NCI-H82 treated with DMSO at 0.1 percent for 48 hours (cell line): ENCODE results near the gene SSR3.
"Not testable (repeated sequence)": the region's sequence is repeated elsewhere in the genome, so short reads cannot be mapped to it uniquely, and the experiment has no call there.

Experiments used
- DNase-seq: peaks from one replicate; lab custom pipeline; 2025; ENCODE audit not compliant: unreplicated experiment; lab: John Stamatoyannopoulos, UW

SSR3 gene

DNA sequence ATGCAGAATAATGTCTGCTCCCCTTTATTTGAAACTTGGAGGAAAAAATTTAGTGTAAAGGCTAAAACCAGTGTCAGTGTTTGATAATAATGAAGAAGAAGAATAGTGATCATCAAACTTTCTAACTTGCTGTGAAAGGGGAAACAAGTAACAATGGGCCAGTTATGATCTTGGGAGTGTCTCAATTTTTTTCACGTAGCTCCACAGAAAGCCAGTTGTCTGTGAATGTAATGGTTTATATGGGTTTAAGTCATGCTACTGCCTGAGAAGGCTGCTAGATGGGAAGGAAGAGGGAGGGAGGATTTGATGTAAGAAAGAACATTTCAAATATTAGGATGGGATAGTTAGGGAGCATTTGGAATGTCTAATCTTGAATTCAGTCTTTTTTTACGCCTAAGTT, 21.1 kb upstream of the SSR3 start:
- no peak for DNase-seq

DNA sequence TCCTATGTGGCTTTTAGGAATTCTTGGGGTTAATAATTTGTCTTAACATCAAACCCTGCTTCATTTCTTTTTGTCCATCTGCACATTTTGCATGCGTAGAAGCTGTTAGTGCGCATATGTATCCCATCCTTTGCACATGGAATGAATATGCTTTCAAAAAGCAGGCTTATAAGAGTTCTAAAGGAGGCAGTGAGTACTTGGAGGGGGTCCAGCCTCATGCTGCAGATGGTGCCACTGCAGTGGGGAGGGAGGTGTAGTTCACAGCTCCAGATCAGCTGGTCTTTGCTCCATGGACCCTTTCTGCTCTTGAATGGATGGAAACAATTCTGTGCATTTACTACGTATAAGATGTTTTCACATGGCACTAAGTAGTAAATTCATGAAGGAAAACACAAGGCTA, 20.7 kb upstream of the SSR3 start:
- DNase-seq, result no peak

- not testable (repeated sequence) for DNase-seq
Measured at GRCh38 chr3:156569881-156570280, 15.0 kb upstream of the SSR3 start.

DNA sequence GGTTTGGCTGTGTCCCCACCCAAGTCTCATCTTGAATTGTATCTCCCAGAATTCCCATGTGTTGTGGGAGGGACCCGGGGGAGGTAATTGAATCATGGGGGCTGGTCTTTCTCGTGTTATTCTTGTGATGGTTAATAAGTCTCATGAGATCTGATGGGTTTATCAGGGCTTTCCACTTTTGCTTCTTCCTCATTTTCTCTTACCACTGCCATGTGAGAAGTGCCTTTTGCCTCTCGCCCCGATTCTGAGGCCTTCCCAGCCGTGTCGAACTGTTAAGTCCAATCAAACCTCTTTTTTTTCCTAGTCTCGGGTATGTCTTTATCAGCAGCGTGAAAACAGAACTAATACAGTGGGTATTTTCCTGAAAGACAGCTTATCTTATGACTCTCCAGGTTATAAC, 14.1 kb upstream of the SSR3 start:
- not testable (repeated sequence) for DNase-seq

- DNase-seq, result no peak
Measured at GRCh38 chr3:156563900-156564682, 9.2 kb upstream of the SSR3 start.

DNA sequence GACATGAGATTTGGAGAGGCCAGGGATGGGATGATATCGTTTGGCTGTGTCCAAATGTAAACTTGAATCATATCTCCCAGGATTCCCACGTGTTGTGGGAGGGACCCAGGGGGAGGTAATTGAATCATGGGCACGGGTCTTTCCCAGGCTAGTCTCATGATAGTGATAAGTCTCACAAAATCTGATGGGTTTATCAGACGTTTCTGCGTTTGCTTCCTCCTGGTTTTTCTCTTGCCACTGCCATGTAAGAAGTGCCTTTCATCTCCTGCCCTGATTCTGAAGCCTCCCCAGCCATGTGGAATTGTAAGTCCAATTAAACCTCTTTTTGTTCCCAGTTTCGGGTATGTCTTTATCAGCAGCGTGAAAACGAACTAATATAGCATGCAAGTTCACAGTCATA, 7.6 kb upstream of the SSR3 start:
- not testable (repeated sequence) for DNase-seq

GRCh38 chr3:156561533-156561932, 6.6 kb upstream of the SSR3 start:
- no peak for DNase-seq

DNA sequence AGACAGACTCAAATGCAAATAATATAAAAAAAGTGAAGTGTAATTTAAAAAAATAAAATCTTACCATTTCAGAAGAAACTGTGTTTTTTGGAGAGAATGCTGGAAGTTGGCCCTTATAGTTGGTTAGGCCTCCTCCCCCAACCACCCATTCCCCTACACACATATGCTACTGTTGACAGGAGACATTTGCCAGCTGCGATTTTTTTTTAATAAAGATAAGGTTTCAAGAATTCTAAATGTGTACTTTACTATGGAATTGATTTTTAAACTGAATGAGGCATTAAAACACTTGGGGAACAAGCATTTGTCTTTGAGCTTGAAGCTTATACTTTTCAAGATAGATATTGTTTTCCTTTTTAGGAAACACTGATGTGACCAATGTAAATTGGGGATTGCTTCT, 4.4 kb upstream of the SSR3 start:
- no peak for DNase-seq

DNA sequence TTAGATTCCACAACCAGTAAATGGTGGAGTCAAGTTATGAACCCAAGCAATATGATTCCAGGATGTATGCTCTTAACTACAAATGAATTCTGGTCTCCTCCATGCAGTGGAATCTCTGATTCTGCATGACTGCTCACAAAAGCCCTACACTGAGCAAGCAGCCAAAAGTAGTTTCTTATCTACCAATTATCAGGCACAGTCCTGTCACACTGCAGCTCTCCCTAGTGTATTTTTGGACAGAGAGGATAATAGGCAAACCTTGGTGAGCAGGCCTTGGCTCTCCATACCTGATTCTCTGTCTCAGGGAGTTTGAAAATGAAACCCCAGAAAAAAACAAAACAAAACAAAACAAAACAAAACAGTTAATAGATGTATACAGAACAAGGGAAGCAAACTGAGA, 3.5 kb upstream of the SSR3 start:
- DNase-seq, result no peak

DNA sequence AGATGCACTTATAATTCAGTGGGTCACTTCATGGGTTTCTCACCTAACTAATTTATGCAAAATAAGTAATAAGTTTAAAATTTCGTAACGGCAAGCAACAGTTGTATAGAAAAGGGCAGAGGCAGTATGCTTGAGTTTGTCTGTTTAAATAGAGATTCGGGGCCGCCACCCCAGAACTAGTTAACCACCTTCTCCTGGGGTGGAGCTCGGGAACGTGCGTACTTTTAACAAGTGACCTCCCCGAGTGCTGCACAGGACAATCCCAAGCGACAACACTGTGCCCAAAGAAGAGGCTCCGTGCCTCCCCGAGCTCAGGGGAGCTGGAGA, 439 bp downstream of the SSR3 start:
- no peak for DNase-seq

- no peak for DNase-seq
Measured at GRCh38 chr3:156553705-156554356, 1.1 kb downstream of the SSR3 start.

- no peak for DNase-seq
Measured at GRCh38 chr3:156552973-156553372, 1.9 kb downstream of the SSR3 start.

- no peak for DNase-seq
Measured at GRCh38 chr3:156551746-156552145, 3.2 kb downstream of the SSR3 start.

DNA sequence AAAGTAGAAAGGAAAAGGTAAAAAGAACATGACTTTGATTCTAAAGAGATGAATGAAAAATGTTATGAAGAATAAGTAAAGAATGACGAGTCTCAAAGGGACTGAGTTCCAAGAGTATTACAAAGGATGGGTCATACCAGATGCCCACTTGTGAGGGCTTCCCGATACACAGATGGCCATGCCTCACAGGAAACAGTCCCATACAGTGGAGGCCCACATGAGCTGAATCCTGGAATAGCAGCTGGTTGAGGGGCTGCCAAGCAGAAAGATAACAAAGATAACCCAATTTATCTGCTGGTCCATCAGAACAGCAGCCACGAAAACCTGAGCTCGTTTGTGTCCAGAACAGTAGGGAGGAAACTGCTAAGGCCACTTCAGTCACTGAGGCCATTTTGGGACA, 3.7 kb downstream of the SSR3 start:
- no peak for DNase-seq

GRCh38 chr3:156548902-156549301, 6.0 kb downstream of the SSR3 start:
- DNase-seq, result no peak

- no peak for DNase-seq
Measured at GRCh38 chr3:156548041-156548687, 6.8 kb downstream of the SSR3 start.

DNA sequence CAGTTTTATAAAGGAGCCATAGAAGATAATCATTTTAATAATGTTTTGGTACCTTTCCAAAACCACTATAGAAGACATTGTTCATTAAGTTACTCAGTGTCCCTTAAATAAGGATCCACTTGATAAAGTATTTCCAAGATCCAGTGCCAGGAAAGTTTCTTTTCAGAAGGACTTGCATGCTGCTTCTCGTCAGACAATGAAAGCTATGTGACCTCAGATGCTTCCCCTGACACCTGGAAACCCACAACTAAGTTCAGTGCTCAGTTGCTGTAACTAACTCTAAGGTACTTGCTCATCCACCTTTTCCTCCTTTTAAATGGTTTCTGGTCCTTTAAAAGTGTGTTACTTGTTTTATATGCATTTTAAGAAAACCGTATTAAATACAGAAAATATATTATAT, 7.3 kb downstream of the SSR3 start:
- no peak for DNase-seq

- no peak for DNase-seq
Measured at GRCh38 chr3:156543043-156543555, 11.8 kb downstream of the SSR3 start.

DNA sequence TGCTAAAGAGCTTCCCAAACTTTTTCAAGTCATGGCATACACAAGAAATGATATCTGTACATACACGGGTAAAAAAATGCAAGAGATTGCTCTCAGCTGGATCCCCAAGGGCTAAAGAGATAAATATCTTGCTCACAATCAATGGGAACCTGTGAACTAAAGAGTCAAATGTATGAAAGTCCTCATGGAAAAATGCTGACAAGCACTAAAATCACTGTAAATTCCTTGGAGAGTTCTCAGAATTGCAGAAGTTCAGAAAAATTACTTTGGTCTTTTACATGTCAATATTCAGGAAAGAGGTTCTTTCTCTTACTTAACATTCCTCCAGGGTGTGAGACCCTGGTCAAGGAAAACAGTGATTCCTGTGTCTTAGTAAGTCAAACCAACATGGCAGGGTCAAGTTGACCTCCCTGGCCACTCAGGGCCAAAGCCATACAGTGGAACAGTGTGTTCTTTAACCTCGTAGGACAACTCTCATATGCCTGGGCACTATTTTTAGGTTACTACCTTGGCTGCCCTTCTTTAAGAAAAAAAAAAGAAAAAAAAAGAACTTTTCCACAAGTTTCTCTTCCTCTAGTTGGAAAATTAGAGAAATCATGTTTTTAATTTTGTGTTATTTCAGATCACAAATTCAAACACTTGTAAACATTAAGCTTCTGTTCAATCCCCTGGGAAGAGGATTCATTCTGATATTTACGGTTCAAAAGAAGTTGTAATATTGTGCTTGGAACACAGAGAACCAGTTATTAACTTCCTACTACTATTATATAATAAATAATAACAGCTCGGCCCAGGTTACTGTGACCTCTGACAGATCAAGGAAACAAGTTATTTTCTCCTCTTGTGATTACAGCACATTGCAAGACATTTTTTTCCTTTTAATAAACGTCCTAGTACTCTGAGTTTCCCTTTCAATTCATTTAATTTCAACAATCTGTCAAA, 12.5 kb downstream of the SSR3 start:
- DNase-seq, result no peak

DNA sequence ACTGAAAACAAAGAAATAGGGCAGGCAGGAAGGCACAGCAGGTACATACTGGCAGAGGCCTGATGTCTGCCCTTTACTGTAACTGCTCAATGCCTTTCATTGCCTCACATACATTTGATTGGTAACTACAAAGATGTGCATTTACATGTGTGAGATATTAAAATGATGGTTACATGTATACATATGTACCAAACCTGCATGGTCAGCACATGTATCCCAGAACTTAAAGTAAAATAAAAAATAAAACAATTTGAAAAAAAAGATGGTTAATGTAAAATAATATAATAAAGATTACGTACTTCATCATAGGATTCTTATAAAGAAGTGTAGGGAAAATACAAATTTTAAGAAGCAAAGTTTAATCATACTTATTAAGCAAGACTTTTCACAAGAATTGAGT, 15.1 kb downstream of the SSR3 start:
- DNase-seq, result no peak

DNA sequence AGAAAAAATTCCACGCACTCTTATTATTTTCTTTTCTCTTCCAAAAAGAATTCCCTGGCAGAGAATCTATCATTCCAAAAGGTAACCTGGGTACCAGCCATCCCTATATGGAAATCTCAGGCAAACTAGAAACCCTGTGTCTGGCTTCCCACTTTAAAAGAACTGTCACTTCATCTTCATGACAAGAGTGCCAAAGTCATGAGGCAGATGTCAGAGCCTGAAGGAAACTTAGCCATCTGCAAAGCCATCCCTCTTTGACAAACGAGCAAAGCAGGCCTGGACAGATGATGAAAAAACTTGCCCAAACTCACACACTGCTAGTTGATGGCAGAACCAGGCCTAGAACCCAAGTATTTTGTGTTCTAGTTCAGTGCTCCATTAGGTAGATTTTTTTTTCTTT, 15.9 kb downstream of the SSR3 start:
- DNase-seq, result no peak
